OCI-LY1 (cell line): ENCODE data around the gene ITGB4.

Experiments used
- H2AFZ ChIP-seq: fragments of 200-600 bp; sonication (generic), shearing (Covaris generic); 2 replicates; pipeline ENCODE4 v1.6.0; 2014; ENCODE audit warnings: antibody characterized with exemption, mild to moderate bottlenecking, low read length
- H3F3A ChIP-seq: fragments of 200-600 bp; sonication (generic), shearing (Covaris generic); 2 replicates; pipeline ENCODE4 v1.6.0; 2014; ENCODE audit warnings: mild to moderate bottlenecking, antibody characterized with exemption, low read length, moderate library complexity; ENCODE audit not compliant: insufficient read depth
- H3K27ac ChIP-seq: fragments of 200-600 bp; sonication (generic); 2 replicates; pipeline ENCODE4 v1.5.1; 2014; ENCODE audit warnings: low read length, mixed run types, mild to moderate bottlenecking, low read depth; ENCODE audit not compliant: poor library complexity, severe bottlenecking
- H3K27me3 ChIP-seq: fragments of 200-600 bp; sonication (generic); 2 replicates; pipeline ENCODE4 v1.6.0; 2014; ENCODE audit warnings: antibody characterized with exemption, mild to moderate bottlenecking, low read length, moderate library complexity; ENCODE audit not compliant: insufficient read depth
- H3K36me3 ChIP-seq: fragments of 200-600 bp; sonication (generic); 2 replicates; pipeline ENCODE4 v1.6.1; 2014; ENCODE audit warnings: mild to moderate bottlenecking, antibody characterized with exemption, low read length, moderate library complexity, mixed read lengths; ENCODE audit not compliant: insufficient read depth
- H3K4me1 ChIP-seq: fragments of 200-600 bp; sonication (generic); 2 replicates; pipeline ENCODE4 v1.5.1; 2014; ENCODE audit warnings: mild to moderate bottlenecking, low read length, moderate library complexity; ENCODE audit not compliant: insufficient read depth, severe bottlenecking
- H3K4me2 ChIP-seq: fragments of 200-600 bp; sonication (generic), shearing (Covaris generic); 2 replicates; pipeline ENCODE4 v1.6.1; 2014; ENCODE audit warnings: low read length
- H3K4me3 ChIP-seq: fragments of 200-600 bp; sonication (generic); 2 replicates; pipeline ENCODE4 v1.5.1; 2014; ENCODE audit warnings: low read length, low read depth, mild to moderate bottlenecking, mixed read lengths; ENCODE audit not compliant: poor library complexity, severe bottlenecking
- H3K79me2 ChIP-seq: fragments of 200-600 bp; shearing (Covaris generic); 2 replicates; pipeline ENCODE4 v1.6.1; 2016; ENCODE audit warnings: mixed run types, low read length, mixed read lengths; ENCODE audit not compliant: insufficient read depth
- H3K9ac ChIP-seq: fragments of 200-600 bp; sonication (generic), shearing (Covaris generic); 2 replicates; pipeline ENCODE4 v1.6.1; 2014; ENCODE audit warnings: mild to moderate bottlenecking, low read length, mixed read lengths
- H3K9me2 ChIP-seq: fragments of 200-600 bp; sonication (generic), shearing (Covaris generic); 2 replicates; pipeline ENCODE4 v1.6.1; 2014; ENCODE audit warnings: low read depth, mild to moderate bottlenecking, low read length, mixed read lengths
- H3K9me3 ChIP-seq: fragments of 200-600 bp; shearing (Covaris generic); 2 replicates; pipeline ENCODE4 v1.6.1; 2014; ENCODE audit warnings: low read length, mixed read lengths
- H4K20me1 ChIP-seq: fragments of 200-600 bp; sonication (generic), shearing (Covaris generic); 2 replicates; pipeline ENCODE4 v1.6.0; 2016; ENCODE audit warnings: mild to moderate bottlenecking, low read length; ENCODE audit not compliant: insufficient read depth
- CTCF ChIP-seq: fragments of 200-600 bp; sonication (generic), shearing (Covaris generic); IDR thresholded peaks from 2 replicates; pipeline ENCODE4 v1.5.1; 2017; ENCODE audit warnings: mild to moderate bottlenecking, antibody characterized with exemption, low read length, moderate library complexity, mixed read lengths
- EZH2 ChIP-seq: fragments of 200-600 bp; sonication (generic), shearing (Covaris generic); IDR thresholded peaks from 2 replicates; pipeline ENCODE4 v1.8.0; 2017; ENCODE audit warnings: borderline replicate concordance, mixed run types, mild to moderate bottlenecking, antibody characterized with exemption, low read length, moderate library complexity, mixed read lengths

The ITGB4 gene

GRCh38 chr17:75785016-75785890, 64.0 kb downstream of the ITGB4 start:
- Histone ChIP-seq H3K27me3 (no peaks in the 10 kb centered on the region), H3F3A (peaks cover 14% of the 10 kb centered on the region), H3K9me3 (no peaks in the 10 kb centered on the region), H4K20me1 (no peaks in the 10 kb centered on the region), H3K4me3 (peak overlapping the region; percentile 77), H2AFZ (no peak overlapping the region), H3K27ac (peak overlapping the region; percentile 98), H3K4me2 (peak overlapping the region; percentile 79), H3K36me3 (0 out of 2 replicates have a peak, but pooled peaks cover 3% of the 10 kb centered on the region), H3K4me1 (peaks cover 54% of the 10 kb centered on the region), H3K9ac (peak overlapping the region; percentile 98), H3K79me2 (peaks cover 51% of the 10 kb centered on the region), H3K9me2 (no peaks in the 10 kb centered on the region)
- TF ChIP-seq EZH2: no peak

DNA sequence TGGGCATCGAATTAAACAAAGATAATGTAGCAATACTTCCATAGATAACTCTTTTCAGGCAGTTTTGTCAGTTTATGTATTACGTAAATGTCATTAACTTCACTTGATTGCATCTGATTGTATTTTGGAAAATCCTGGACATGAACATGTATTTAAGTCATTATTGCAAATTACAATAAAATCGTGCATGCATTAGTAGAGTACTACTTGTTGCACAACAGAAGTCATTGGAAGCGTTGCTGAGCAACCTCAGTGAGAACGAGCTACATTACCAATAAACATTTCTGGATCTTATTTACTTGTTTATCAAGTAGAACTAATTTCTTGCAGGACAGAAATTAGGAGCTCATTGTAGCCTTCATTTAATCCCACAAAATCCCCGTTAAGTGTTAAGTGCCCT, 70.0 kb downstream of the ITGB4 start:
- Histone ChIP-seq H3K27me3 (no peaks in the 10 kb centered on the region), H4K20me1 (no peaks in the 10 kb centered on the region), H3K9me2 (no peaks in the 10 kb centered on the region), H3K4me1 (peaks cover 23% of the 10 kb centered on the region), H3K9me3 (no peaks in the 10 kb centered on the region), H3K9ac (no peak overlapping the region), H3K4me2 (no peak overlapping the region), H3K79me2 (peaks cover 93% of the 10 kb centered on the region), H3K27ac (no peak overlapping the region), H3K36me3 (peaks cover 53% of the 10 kb centered on the region), H3F3A (no peaks in the 10 kb centered on the region), H3K4me3 (no peak overlapping the region), H2AFZ (no peak overlapping the region)
- no peak for TF ChIP-seq CTCF

DNA sequence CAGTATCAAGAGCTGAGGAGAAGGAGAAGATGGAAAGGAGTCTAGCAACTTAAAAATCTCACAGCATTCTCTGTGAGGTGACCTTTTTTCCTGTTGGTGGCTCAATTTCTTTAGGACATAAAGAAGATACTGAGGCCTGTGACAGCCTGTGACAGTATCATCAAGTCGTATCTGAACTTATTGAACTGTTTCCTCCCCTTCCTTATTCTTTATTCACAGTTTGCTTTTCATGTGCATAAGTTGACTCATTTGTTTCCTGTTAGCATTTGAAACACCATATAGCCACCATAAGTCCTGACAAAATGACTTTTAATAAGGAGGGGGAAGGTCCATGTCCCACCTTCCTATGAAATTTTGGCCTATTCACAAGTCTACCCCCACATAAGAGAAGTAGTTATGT, 72.2 kb downstream of the ITGB4 start:
- H3K79me2 ChIP-seq: peaks cover 79% of the 10 kb centered on the region
- H3K4me1 ChIP-seq: peaks cover 5% of the 10 kb centered on the region
- H3K27me3 ChIP-seq: no peaks in the 10 kb centered on the region
- H3K36me3 ChIP-seq: peaks cover 74% of the 10 kb centered on the region
- H3K9me2 ChIP-seq: no peaks in the 10 kb centered on the region
- no peak overlapping the region for H3K9ac ChIP-seq
- H3F3A ChIP-seq: no peaks in the 10 kb centered on the region
- H3K4me2 ChIP-seq: no peak overlapping the region
- no peaks in the 10 kb centered on the region for H4K20me1 ChIP-seq
- TF ChIP-seq EZH2 (no peak), CTCF (no peak)
- no peaks in the 10 kb centered on the region for H3K9me3 ChIP-seq
- no peak overlapping the region for H3K27ac ChIP-seq
- H2AFZ ChIP-seq: no peak overlapping the region
- H3K4me3 ChIP-seq: no peak overlapping the region
